NCI-H82 (cell line): ENCODE data around the gene ESRRG.
A peak's percentile ranks its signal among the peaks of the same experiment; 100 is the strongest.

Experiments used
- DNase-seq: peaks from one replicate; lab custom pipeline; 2025; lab: John Stamatoyannopoulos, UW

Gene ESRRG

DNA sequence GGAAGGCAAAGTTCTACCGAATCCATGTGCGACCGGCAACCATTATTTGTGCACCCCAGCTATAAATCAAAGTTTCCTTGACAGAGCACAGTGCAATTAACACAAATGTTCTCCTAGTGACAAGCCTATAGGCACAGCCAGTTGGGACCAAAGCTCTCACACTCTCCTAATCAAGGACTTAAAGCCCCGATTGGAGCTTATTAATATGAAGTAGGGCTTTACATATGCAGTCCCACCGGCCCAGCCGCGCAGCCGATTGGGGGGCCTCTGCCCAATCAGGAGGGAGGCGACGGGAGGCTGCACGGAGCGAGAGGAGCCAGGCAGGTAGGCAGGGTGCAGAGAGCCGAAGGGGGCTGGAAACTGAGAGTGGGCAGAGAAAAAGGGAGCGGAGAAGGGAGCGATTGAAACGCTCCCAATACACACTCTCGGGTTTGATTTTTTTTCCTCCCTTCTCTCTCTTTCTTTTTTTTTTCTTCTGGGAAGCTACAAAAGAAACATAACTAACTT lies at the start of gene ESRRG:
Gene ESRRG, minus strand, starts transcription at position 156 of the 507 bp plus-strand sequence. Its CDS starts 130 bp downstream, at position 26.
- peak; percentile 100 for DNase-seq

DNA sequence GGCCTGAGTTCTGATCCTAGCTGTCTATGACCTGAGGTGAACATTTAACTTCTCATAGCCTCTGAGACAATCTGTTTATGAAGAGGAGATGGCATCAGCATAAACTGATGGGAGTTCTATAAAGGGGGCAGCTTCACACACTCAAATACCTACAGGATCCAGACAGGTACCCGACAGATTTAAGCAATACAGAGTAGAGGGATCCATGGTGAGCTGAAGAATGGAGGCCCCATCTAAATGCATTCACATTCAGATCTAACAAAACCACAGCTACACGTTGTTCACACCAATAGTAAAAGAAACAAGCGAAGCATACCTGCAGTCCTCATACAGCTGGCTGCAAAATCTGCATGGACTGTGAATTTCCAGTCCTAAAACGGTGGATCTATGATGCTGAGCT lies 48.7 kb upstream of the ESRRG start:
- DNase-seq = no peak

DNA sequence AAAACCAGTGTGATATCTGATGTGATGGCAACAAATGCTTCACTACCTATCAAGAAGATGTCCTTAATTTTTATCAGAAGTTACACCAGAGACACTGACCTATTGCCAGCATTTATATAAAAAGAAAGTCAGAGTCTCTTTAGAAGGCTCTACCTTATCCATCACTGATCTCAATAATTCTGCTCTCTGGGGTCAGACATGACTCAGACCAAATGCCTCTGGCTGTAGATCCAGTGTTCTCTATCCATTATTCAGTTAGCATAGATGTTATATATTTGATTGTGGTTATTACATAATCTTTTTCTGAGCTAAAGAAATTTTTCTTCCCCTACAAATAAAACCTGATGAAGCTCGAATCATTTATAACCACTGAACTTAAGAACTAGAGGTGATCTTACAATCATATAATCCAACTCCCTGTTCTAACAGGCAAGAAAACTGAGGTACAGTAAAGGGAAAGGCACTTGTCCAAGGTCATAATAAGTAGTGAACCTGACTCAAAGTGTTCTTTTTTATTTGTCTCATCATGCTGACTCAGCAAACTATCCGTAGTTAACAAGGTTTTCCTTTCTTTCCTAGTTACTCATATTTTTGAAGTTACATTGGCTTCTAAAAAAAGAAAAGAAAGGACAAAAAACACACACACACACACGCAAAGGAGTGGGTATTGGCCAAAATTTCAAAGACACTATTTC lies 43.6 kb upstream of the ESRRG start:
- DNase-seq = no peak

DNA sequence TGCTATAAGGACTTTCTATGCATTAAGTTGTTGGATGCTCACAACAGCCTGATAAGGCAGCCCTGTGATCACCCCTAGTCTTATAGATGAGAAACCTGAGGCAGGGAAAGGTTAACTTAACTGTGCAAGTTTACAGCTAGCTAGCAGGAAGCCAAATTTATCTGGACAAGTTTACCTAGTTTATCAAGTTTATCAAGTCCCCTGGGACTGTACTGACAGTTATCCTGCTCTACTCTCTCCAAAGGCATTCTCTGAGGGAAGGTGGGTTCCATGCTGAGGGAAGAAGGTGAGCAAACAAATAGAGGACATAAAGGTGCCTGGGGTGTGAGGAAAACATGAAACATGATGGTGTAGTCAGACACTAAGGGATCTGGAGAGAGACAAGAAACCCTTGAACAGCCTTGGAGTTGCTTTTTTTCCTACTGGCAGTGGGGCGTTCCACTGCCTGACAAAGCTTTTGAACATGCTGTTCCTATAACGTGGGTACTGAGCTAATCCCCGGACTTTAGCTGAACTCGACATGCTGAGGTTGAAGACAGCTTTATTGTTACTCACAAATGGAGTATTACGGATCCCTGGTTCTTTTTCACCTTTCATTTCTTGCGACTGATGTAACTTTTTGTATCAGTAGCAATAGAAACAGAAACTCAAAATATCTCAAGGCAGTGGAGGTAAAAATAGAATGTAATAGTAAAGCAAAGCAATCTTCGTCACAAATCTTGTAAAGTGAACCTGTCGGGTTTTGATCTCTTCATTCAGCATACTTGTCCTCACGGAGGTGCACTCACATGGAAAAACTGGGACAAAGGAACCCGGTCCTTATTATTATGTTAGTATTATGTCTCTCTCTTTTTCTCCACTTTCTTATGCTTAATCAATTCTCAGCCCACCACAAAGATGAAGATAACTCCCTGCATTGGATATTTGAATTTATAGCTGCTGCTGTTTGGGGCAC lies 42.4 kb upstream of the ESRRG start:
- DNase-seq = peak; percentile 42

DNA sequence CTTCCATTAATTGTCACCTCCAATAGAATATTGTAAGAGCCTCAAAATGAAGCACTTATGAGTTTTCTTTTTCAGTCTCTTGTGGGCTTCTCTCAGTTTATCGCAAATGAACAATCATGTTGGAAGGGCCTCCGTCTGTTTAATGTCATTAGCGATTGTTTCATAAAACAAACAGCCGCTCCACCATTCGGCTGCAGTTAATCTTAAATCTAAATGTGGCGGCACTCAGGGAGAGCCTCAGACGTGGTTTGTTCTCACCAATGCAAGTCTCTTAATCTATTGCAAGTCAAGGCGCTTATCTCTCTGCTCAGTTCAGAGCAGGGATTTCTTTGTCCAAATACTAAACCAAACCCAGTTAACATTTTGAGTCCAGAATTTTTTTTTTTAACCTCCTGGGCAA lies 34.9 kb upstream of the ESRRG start:
- DNase-seq = peak; percentile 94

DNA sequence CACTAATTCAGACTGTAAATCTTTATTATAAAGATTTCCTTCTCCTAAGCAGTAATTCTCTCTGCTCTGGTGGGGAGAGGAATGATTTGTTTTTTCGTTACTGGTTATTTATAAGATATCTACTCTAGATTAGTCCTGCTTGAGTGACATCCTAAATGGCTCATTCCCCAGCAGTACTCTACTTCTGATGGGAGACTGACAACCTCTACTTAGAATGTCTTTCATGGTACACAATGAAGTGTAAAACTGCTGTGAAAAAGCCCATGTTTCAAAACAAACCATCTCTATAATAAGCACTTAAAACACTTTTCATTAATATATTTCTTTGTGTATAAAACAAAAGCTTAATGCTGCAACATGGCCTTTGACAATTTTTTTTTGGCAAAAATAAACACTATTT lies 33.9 kb upstream of the ESRRG start:
- no peak for DNase-seq

DNA sequence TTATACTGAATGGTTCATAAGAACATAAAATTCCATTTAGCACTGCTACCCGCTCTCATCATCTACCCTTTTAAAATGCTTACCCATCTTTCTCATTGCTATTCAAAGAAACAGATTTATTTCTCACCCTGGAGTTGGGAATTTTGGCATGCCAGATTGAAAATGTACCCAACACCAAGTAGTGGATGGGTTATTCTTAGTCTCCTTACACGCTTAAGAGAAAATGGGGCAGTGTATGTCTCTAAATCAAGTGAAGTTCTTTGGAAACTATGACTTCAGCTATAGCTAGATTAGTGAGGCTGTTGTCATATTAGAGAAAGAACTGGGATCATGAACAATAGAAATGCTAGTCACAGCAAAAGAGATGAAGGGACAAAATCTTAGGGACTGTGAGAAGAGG lies 27.7 kb upstream of the ESRRG start:
- no peak for DNase-seq

DNA sequence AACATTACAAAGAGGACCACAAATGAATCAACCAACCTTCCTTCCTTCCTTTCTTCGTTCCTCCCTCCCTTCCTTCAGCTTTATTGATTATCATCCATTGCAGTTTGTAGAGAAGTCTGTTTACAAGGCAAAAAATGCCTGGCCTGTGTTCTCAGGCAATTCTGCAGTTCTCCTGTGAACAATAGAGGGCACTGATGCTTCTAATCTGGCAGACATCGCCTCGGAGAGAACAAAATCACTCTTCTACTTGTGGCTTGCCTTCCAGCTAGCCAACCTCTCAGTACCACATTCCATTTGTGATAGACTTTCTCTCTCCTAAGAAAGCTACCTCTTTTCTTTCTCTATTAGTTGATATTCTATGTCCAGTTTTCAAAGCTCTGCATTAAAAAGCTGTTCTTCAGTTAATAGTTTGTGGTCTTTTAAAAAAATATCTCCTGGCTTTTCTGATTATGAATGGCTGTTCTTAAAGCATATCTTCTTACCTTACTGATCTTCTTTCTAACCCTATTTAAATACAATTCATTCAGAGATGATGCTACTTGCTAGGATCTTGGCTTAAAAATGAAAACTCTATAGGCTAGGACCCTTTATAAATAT lies 26.9 kb upstream of the ESRRG start:
- peak; percentile 91 for DNase-seq

DNA sequence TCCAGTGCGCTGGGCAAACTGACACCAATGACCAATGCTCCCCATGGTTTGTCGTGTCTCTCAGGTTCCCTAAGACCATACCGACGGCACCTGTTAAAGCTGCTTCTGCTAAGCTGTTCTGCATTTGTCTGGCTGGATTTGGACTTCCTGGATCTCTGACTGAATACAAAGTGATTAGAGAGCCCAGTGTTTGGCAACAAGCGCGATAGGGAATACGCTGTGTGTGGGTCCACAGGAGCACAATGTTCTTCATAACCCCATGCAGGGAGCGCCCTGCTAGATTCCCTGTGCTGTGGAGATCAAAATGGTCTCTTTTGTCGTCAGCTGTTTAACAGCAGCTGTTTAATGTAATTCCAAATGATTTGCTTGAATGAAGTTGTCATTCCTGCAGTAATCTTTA lies 26.0 kb upstream of the ESRRG start:
- DNase-seq = peak; percentile 79

DNA sequence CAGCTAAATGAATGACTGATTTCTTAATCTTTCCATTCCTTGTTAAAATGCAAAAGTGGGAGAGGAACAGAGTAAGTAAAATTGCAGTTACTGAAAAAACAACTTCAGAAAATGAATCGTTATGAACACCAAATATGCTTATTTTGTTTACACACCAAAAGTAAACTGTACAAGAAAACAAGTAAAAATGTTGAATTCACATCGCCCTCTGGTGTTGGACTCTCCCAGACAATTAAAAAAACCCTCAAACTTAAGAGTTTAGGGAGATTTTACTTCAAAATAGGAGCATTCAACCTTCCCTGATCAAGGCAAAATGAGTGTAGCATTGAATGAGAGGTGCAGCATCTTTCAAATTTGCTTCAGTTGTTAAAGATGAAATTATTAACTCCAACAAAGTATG lies 19.4 kb upstream of the ESRRG start:
- DNase-seq = peak; percentile 43

DNA sequence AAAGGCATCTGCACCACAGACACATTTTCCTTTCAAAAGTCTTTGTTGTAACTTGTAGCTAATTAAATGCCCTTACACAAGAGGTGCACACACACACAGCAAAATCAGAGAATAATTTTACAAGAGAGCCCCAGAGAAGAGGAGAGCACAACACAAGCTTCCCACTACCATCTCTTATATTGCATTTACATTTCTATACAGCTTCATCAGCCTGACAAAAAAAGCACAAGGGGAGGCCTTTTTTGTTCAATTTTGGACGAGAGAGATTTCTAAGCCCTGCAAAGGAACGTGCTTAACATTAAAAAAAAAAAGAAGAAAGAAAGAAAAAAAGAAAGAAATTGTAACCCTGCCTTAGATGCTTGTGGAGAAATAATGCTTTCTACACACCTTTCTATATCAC lies 17.1 kb upstream of the ESRRG start:
- DNase-seq = no peak

DNA sequence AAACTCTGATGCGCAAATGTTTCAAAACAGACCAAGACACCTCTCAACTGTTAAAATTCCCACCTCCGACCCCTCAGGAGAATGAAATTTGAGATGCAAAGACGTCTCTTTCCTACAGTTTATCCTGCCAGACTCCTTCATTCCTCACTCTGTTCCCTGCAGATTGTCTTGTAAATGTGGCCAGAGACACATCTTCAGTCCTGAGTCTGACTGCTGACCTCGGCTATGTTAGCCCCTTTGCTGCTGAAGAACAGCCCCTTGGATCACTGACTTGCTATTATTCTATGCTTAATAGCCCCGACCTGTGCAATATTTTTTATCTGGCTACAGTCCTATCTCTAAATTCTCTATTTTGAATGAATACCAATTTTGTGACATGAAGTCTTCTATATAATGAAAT lies 16.6 kb upstream of the ESRRG start:
- DNase-seq = no peak

DNA sequence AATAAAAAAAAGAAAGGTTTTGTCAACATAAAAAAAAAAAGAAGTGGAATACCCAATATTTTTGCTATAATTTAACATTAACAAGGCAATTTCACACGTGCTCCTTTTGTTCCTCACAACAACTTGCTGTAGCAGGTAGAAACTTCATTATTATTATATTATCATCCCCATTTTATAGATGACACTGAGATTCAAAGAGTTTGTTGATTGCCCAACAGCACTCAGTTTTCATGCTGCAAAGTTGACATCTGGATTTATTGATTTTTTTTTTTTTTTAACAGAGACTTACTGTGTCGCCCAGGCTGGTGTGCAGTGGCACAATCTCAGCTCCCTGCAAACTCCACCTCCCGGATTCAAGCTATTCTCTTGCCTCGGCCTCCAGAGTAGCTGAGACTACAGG lies 8.9 kb upstream of the ESRRG start:
- no peak for DNase-seq

DNA sequence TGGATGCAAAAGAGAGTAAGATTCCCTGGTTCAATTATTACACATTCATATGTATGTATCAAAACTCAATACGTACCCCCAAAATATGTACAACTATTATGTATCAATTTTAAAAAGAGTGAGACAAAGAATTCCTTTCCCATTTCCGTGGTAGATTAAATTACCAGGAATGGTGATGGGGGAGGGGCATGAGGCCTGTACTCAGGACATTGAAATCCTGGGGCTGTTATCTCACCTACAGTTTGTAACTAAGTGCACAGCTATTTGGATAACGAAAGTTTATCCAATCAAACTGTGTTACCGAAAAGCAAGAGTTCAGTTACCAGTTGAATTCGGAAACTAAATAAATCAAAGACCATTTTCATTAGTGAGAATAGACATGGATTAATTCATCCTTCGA lies 8.3 kb upstream of the ESRRG start:
- peak; percentile 33 for DNase-seq

DNA sequence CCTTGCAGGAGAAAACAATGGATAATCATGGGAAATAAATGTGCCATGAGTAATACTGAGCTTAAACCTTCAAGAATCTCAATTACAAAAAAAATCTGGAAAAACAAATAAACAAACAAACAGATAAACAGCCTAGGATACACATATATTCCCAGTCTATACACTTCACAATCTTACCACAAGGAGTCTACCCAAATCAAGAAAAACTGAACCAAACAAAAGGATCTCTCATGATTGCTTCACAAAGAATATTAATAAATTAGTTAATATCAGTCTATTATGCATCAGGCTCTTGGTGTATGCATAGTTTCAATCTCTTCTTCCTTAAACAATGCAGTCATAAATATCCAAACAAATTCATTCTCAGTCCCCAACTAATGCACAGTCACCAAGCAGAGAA lies 3.2 kb upstream of the ESRRG start:
- no peak for DNase-seq

DNA sequence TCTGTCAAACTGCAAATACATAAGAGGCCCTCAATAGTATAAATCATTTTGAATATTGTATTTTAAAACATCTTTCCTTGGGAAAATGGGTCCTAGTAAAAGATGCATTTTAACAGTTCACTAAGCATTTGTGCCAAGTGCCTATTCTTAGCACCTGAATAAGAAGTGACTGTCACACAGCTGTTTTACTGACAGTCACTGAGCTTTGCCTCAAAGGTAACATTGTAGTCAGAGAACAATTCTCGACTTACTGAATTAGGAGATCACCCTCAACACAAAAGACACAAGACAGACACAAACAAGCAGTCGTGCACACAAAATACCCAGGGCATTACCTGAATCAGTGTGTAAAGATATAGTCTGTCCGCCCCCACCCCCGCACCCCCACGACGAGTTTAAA lies 408 bp downstream of the ESRRG start:
- peak; percentile 86 for DNase-seq

DNA sequence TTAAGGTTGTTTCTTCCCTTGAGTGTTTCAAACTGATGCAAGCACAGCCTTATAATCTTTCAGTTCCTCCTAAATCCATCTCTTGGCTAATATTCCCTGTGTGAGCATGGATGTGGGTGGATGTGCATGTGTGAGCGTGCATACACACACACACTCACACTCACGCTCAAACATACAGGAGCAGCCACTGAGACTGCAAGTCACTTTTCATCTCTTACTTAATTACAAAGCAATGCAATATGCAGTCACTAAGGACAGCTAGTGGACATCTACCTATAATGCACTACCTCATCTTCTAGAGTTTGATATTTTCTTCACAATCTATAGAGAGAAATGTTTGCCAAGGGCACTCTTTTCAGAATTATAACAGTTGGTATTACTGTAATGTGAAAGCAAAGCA lies 1.4 kb downstream of the ESRRG start:
- DNase-seq = peak; percentile 85

DNA sequence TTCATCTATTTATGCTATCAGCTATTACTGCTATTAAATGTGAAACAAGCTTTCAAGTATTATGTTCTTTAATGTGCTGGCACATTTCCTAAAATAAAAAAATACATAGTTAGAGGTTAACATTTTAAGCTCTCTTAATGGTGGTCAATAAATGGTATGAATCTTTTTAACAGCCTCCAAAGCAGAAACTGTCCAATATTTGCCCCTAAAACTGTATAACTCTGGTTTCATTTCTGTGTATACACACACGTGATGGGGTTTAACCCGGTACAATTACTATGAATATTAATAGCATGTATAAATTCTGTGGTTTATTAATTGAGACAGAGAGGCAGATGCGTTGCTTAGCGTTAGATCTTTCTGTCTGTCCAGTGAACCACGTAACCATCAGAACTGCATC lies 2.2 kb downstream of the ESRRG start:
- DNase-seq = peak; percentile 80

DNA sequence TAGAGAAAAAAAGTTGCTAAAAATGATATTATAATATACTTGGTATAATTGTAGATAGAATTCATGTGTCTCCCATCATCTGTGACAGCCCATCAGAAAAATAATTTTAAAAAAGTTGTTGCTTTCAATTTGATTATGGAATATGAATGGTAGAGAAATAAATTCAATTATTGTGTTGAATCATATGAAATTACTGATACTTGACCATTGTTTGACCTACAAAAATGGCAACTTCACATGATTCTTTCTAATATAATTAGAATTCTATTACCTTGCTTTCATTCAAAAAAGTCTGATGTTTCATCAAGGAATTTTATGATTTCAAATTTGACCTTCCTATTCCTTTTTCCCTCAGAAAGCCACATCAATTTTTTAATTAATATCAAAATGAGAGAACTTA lies 11.5 kb downstream of the ESRRG start:
- no peak for DNase-seq

DNA sequence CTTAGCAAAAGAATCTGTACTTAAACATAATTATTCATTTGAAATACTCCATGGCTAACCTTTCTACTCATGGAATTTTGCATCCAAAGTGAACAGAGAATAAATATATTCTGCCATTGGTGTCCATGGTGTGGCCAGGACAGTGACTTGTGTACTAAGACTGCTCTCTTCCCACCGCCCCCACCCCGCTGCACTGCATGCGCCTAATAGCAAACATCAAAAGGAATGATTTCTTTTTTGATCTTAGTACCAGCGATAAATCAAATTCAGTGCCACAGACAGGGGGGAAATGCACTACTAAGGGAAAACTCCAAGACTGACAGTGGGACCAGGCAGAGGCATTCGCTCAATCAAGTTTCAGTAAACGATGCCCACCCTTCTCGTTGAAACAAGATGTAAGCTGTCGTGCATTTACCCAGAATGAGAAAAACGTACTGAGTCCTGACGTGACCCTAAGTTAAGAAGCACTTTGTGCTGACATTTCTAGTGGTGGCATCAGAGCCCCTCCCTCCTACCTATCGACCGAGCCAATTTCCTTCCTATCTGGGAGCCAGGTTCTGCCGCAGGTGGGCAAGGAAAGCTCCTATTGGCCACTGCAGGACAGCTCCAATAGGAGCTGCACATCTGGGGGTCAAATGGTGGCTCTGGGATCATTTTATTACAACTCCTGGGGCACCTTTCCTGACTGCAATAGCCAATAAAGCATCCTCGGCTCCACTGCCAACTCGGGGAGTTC lies 12.5 kb downstream of the ESRRG start:
- DNase-seq = peak; percentile 86

DNA sequence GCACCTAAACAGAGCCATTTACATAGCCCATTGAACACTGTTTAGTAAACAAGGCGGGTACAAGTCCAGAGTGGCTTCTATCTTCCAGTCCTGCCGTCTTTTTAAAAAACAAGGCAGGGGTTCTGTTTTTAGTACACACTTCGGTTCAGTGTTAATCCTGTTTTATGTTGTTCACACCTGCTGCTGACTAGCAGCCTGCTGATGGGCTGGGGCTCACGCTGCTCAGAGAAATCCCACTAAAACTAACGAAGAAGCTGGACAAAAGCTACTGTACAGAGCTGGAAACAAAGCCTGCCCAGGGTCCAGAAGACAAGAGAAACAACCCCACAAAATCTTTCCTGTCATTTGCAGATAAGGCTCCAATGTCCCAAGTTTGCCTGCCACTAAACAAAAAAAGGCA lies 13.2 kb downstream of the ESRRG start:
- DNase-seq = peak; percentile 96

DNA sequence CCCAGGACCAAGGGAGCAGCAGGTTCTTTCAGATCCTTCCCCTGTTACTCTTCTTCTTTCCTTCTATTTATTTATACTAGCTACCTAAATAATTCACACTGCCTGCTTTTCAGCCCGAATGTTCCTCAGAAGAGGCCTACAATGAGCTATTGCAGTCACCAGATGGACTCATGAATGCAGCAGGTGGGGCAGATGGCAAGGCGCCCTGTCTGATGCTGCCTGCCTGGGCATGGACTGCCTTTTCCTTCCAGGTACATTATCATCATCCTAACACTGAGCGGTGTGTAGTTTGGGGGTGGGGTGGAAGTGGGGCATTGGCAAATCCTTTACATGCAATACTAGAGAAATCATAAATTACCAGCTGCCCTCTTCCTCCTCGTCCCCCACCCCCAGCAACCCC lies 17.6 kb downstream of the ESRRG start:
- DNase-seq = peak; percentile 97
